ENCODE measurements around the gene ZCCHC8. TPM values are rescaled to one million over a fixed set of nuclear protein-coding genes. Genes with fewer than 3 reads are reported as not detected.
A peak's percentile ranks its signal among the peaks of the same experiment; 100 is the strongest.

ZCCHC8 gene
- total and polyA plus RNA-seq, 2 donors (not counting 1 experiment from before 2014, with no cell fraction given) = 30.0 to 56.2 TPM

- H2AFZ ChIP-seq (ENCODE audit: insufficient read depth, low read depth, low read length, poor library complexity, severe bottlenecking) = peak overlapping the region; percentile 84
- peaks cover 5% of the 10 kb centered on the region for H4K20me1 ChIP-seq (ENCODE audit: control insufficient read depth, insufficient read depth, low read length, poor library complexity, severe bottlenecking)
- peak; percentile 52 for DNase-seq
- Mint-ChIP-seq H3K4me3 (peak overlapping the region; percentile 90), H3K9me3 (ENCODE audit: insufficient read depth) (no peaks in the 10 kb centered on the region), H3K27ac (peak overlapping the region; percentile 85), H3K4me1 (peaks cover 39% of the 10 kb centered on the region), H3K27me3 (no peaks in the 10 kb centered on the region)
- 3% methylated on average over 36 of the region's 39 CpGs for whole genome bisulfite sequencing (ENCODE audit: insufficient coverage)
- peaks cover 39% of the 10 kb centered on the region for H3K79me2 ChIP-seq (ENCODE audit: control insufficient read depth, insufficient read depth, low read length)
- ChIA-PET POLR2A (interaction anchor here (0.6 to 1.0 kb wide), 2 partner anchors 15 to 23 kb away, joined by 5 to 8 read pairs; no protein-coding TSS in a partner anchor), CTCF (interaction anchor here (0.6 to 6.7 kb wide), 8 partner anchors 9 to 49 kb away, joined by 3 to 65 read pairs (median 6); no protein-coding TSS in a partner anchor)
- no peak for TF ChIP-seq EZH2 (IDR thresholded peaks at IDR 0.05; ENCODE audit: borderline replicate concordance, insufficient read depth, low read depth, low read length, poor library complexity, severe bottlenecking)
- TF ChIP-seq CTCF (IDR thresholded peaks at IDR 0.05) = no peak
- H3K9ac ChIP-seq (ENCODE audit: low read length) = peak overlapping the region; percentile 62
- peaks cover 26 to 39% of the 10 kb centered on the region in 2 donors for H3K4me1 ChIP-seq (ENCODE audit: control insufficient read depth in 2 of 2, insufficient read depth in 2 of 2, low read length in 2 of 2)
- H3K27ac ChIP-seq (ENCODE audit: low read length in 2 of 2) = peak overlapping the region in 1 of 2 donors; percentile 39
- H3K27me3 ChIP-seq (replicated peaks in 1 of 4; ENCODE audit: control extremely low read depth in 1 of 4, control insufficient read depth in 3 of 4, insufficient read depth in 4 of 4, low read length in 3 of 4) = no peaks in the 10 kb centered on the region
- H3K36me3 ChIP-seq (replicated peaks in 1 of 2; ENCODE audit: control extremely low read depth in 1 of 2, control insufficient read depth in 1 of 2, extremely low read depth in 1 of 2, insufficient read depth in 2 of 2, low read length in 1 of 2) = no peaks in the 10 kb centered on the region
- peak overlapping the region; percentile 85 for H3K4me2 ChIP-seq (replicated peaks; ENCODE audit: low read depth, low read length, poor library complexity, severe bottlenecking)
- H3K9me3 ChIP-seq (ENCODE audit: control extremely low read depth in 1 of 3, control insufficient read depth in 2 of 3, insufficient read depth in 1 of 3, low read length in 2 of 3) = no peaks in the 10 kb centered on the region
- ATAC-seq (ENCODE audit: low read depth) = peak; percentile 2
- H3K4me3 ChIP-seq (ENCODE audit: control extremely low read depth in 1 of 5, extremely low read depth in 1 of 5, insufficient read depth in 1 of 5, low read depth in 2 of 5, low read length in 4 of 5) = peak overlapping the region; percentile 50 to 61 (median 61)
- intact Hi-C loops (cut with micrococcal nuclease) = loop anchor here (1.0 to 5.0 kb wide), 2 partner anchors 23 to 1025 kb away; no protein-coding TSS in a partner anchor
Measured at GRCh38 chr12:122422730-122423257, 77.9 kb downstream of the ZCCHC8 start.

Data from B cell (primary cell).